HG03469 (cell line): ENCODE measurements around the gene SLC35C1.
A peak's percentile ranks its signal among the peaks of the same experiment; 100 is the strongest.

ENCODE experiments used
- ATAC-seq: cut with Tn5 transposase; IDR thresholded peaks from one replicate; pipeline ENCODE4 v1.9.1; 2021; ENCODE audit warnings: mild to moderate bottlenecking, moderate library complexity, moderate number of reproducible peaks; ENCODE audit not compliant: unreplicated experiment

The SLC35C1 gene

DNA sequence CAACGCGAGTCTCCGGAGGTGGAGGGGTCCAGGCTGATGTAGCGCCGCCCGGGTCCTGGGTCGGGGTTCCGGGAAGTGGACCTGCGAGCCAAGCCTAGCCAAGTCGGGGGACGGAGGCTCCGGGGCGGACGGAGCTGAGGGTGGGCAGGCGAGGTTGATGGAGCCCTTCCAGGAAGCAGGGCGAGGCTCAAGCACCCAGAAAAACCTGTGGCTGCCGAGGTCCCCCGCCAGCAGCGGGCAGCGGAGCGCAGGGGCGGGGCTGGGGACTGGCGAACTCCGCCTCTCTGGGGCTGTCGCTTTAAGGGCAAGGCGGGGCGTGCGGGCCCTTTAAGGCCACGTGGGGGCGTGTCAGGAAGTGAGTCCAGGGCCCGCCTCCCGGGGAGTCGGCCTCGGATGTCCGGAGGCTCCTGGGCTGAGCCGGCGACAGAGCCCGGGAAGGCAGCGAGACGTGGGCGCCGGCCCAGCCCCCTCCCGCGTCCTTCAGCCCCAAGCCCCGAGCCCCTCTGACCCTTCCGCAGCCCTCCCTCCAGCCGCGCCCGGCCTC, at the start of gene SLC35C1:
TSS of gene SLC35C1 (plus strand) at position 389 of the 544 bp plus-strand sequence. CDS start 653 bp downstream, outside the sequence.
- peak; percentile 87 for ATAC-seq

DNA sequence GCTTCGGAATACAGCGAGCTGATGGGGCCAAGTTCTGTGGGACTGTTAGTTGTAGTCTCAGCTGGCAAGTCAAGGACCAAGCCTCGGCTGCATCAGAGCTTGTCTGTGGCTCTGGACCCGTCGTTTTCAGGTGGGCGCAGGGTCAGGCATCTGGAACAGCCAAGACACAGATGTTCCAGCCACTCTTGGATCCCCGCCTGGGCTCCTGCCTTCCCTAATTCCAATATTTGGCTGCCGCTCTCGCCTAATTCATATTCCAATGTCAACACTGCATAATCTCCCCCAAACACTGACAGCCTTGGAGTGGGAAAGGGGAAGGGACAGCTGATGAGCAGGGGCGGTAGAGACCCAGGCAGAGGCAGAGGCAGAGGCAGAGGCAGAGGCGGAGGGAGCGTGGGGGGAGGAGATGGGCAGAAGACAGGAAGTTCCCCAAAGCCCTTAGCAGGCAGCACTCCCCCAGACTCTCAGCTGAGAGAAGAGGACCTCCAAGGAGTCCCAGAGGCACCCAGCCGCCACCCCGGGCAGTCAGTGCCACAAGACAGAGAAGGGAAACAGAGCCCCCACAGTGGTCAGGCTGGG, 49.6 kb upstream of the SLC35C1 start:
- no peak for ATAC-seq

DNA sequence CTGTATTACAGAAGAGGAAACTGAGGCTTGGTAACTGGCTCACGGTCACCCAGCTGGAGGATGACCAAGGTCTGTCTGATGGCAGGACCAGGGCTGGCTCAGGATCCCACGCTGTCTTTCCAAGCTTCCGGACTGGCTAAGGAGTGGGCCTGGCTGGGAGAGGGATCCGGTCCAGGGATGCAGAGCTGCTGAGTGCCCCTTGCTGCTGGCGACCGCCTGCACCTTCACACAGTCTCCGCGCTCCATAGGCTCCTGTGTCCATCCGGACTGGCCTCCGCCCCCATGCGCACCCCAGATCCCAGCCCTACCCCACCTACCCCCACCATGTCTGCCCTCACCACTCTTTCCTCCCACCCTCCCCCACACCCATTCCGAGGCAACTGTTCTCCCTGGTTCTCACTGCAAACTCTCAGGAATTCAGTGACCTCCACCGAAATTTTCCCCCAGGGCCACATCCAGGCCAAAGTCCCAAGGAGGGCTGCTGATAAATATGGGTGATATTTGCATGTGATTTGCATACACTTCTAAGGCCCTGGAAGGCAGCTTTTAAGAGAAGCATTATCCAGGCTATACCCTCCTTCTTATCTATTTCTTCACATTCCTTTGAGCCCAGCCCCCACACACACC, 48.5 kb upstream of the SLC35C1 start:
- no peak for ATAC-seq

DNA sequence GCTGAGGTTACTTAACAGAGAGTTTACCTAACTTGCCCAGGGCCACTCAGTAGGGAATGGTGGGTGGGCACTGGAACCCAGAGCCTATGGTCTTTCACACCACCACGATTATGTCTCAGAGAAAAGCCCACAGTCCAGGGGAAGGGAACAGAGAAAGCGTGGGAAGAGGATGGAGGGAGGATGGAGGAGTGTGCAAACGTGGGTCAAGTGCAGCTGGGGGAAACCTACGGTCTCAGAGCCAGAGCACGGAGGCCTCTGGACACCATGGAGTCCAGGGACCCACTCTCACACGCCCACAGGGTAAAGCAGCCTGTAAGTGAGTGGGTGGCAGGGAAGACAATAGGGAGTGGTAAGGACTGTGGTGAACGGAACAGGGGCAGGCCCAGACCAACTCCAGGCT, 47.3 kb upstream of the SLC35C1 start:
- ATAC-seq, result no peak

DNA sequence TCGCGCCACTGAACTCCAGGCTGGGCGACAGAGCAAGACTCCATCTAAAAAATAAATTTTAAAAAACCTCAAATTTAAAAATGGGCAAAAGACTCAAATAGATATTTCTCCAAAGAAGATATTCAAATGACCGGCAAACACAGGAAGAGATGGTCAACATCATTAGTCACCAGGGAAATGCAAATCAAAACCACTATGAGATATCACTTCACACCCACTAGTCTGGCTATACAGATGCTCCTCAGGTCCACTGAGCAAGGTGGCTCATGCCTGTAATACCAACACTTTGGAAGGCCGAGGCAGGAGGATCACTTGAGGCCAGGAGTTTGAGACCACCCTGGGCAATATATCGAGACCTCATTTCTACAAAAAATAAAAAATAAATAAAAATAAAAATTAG, 43.3 kb upstream of the SLC35C1 start:
- ATAC-seq, result no peak

DNA sequence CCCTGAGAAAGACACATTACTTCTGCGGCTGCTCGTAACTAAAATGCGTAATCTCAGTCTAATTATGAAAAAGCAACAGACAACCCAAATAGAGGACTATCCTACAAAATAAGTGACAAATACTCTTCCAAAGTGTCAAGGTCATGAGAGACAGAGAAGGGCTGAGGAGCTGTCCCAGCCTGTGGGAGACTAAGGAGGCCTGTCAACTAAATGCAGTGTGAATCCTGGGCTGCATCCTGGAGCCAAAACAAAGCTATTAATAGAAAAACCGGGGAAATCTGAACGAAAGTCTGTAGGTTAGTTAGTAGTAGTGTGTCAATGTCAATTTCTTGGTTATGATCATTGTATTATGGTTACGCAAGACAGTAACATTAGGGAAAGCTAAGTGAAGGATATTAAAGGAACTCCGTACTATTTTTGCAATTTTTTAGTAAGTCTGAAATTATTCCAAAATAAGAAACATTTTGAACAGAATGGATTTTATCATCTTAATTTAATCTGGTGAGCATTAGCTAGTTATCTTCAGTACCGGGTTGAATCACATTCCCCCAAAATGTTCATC, 39.8 kb upstream of the SLC35C1 start:
- no peak for ATAC-seq

DNA sequence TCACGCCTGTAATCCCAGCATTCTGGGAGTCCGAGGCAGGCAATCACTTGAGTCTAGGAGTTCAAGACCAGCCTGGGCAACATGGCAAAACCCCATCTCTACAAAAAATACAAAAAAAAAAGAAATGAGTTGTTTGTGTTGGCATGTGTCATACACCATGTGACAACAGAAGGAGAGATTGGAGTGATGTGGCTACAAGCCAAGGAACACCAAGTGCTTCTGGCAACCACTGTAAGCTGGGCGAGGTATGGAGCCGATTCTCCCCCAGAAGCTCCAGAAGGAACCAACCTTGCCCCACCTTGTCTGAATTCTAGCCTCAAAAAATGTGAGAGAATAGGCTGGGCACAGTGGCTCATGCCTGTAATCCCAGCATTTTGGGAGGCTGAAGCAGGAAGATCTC, 39.1 kb upstream of the SLC35C1 start:
- ATAC-seq, result no peak

DNA sequence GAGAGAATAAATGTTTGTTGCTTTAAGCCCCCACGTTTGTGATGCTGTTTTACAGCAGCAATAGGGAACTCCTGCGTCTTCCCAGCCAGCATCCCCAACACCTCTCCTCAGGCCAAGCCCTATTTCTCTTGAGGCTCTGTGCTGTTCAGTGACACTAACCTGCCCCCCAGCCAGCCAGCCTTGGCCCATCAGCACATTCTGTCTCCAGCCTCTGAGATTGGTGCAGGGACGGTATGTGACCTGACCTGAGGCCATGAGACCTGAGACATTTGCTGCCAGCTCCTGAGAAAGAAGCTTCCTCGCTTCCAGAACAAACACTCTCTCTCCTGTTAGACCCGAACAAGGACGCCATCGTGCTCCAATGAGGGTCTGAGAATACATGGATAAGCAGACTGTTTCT, 38.5 kb upstream of the SLC35C1 start:
- no peak for ATAC-seq

DNA sequence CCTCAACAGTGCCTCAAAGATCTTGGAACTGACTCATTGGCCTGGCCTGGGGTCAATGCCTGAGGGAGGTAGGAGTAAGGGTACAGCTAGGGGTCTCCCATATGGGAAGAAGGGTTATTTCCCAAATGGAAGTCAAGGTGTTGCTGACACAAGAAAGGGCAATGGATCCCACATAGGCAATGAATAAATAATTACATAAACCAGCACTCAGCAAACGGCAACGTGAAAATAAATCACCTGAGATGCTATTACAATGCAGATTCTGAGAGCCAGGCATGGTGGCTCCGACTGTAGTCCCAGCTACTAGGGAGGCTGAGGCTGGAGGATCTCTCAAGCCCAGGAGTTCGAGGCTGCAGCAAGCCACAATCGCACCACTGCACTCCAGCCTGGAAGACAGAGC, 36.5 kb upstream of the SLC35C1 start:
- no peak for ATAC-seq

DNA sequence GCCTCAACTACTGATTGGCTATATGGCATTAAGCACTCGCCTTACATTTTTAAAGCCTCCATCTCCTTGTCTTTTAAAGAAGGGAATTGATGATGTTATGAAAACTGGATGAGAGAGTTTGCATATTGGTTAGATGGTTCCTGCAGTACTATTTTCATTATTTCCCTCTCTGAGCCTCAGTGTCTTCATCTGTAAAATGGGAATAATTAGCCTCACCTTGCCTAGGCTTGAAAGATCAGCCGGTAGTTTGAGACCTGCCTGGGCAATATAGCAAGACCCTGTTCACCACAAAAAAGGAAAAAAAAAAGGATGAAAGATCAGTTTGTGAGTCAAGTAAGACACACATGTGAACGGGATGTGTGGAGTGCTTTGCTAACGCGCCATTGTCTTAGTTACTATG, 35.0 kb upstream of the SLC35C1 start:
- ATAC-seq, result no peak

DNA sequence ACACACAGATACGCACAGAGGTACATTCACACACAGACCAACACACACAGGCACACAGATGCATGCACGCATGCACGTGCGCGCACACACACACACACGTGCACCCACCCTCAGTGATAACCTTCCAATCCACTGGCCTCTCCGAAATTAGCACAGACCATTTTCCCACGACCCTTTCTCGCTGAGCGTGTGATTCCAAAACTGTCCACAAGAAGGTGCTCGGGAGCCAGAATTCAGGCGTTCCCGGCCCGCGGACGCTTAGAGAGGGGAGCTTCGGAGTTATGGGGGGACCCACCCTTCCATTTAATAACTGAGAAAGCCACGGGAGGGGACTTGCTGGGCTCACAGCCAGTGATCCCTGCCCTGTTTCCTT, 33.8 kb upstream of the SLC35C1 start:
- ATAC-seq, result peak; percentile 11

DNA sequence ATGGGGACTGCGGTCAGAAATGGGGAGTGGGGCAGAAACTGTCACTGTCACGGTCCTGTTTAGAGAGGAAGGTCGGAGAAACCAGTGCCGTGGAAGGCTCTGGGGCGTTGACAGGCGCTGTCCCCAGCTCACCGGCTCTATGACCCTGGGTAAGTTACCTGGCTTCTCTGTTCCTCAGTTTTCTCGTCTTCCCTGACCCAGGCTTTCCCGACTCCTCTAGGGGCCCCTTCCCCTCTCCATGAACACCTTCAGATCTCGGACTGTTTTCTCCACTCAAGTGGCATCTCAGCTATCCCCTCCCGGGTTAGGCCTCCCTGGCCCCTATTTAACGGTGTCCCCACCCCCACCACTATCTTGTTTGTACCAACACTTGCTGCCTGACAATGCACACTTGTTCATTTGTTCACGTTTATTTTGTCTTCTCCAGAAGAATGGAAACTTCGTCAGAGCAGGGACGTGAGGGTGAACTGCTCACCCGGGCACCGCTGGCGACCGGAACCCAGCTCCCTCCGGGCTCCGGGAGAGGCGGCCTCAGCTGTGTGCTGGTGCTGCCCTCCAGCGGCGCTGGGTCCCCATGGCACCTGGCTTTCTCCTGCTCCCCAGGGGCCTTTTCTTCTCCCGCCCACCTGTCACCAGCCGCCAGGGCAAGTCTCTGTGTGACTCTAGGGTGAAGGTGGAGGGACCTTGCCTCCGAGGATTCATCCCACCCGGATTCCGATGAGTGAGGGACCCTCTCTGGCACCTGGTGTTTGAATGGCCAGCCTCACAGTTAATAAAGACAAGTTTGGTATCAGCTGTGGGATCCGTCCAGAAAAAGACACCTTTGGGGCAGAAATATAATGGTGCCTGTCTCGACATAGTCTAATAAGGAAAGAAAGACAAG, 33.1 kb upstream of the SLC35C1 start:
- ATAC-seq, result peak; percentile 73

DNA sequence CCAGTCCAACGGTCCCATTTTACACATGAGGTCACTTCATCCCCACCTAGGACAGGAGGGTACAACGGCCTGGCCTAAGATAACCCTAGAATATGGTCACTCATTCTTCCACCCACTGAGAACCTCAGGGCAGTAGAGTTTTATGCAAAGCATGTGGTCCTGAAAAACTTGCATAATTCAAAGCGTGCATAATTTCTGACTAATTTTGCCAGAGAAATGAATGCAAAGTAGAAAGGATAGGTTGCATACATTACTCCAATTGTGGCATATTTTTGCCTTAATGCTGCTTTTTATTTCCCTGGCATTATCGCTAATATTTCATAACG, 32.5 kb upstream of the SLC35C1 start:
- ATAC-seq, result no peak

DNA sequence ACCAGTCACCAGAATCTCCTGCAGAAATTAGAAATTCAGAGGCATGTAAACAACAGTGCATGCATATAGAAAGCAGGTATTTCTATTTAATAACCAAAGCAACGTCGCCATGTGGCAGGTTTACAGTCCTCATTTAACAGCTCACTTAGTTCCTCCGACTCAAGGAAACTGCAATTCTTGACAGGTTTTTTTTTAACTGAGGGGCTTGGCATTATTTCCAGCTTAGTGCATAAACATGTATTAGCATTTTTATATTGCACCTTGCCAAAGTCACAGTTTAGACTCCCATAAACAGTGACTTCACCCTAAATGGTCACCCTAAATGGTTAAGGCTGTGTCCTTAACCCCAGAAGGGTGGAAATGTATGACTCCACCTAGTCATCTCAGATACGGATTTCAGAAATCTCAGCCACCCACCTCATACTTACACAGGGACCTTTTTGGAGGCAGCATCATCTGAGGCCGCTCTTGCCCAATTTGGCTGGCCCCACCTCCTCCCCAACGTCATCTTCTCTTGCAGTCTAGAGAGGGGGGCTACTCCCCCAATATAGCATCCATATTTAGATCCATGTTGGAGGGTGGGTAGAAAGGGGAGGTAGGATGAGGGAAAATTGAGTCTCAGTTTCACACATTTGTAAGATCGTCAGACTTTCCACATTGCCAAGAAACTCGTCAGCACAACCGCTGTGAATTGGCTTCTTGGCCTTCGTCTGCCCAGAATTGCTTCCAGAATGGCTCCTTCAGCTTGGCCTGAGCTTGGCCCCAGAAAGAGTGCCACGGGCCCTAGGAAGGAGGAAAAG, 31.8 kb upstream of the SLC35C1 start:
- no peak for ATAC-seq

DNA sequence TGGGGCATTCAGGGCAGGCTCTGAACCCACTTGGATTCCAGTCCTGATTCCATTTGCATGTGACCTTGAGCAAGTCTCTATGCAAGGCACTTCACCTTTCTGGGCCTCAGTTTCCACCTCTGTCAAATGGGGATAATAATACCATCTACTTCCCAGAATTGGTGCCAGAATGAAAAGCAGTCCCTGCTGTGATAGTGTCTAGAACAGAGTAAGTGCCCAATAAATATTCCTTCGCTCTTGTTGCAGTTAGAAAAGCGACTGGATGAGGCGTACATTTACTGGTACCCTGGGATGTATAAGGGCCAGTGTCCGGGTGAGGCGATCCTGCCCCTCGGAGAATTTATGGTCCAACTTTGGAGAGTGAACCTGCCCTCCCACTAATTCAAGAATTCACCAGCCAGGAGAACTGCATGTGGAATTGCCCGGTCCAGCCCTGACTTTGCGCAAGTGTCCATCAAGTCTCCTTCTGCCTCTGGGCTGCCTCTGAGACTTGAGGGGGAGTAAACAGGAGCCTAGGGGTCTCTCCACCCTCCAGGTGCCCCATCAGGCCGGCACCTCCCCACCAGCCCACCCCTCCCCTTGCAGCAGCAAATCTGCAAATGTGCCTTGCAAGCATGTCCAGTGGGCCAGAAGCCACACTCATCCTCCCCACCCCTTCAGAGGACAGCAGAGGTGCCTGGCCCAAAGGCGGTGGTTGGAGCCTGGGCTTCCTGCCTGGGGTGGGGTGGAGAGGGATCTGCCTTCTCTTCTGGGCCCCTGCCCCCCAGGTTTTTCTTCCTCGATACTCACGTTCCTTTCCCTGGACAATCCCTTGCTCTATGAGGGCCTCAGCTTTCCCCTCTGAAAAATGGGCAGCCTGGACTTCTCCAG, 30.9 kb upstream of the SLC35C1 start:
- no peak for ATAC-seq

DNA sequence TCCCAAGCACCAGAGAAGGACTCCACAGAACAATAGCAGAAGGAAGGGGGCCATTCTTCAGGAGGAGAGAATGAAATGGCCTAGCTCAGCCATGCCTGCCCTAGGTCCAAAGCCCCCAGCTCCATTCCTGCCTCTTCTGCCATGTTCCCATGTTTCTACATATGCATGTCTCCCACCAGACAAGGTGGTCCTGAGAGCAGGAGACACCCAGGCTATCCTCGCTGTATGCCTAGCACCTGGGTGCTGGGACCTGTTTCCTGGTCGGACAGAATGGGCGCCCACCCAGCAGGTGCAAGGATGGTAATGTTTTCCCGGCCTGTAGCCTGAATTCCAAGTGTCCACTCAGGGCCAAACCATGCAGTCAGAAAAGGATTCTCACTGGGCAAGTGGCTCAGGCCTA, 30.2 kb upstream of the SLC35C1 start:
- ATAC-seq, result no peak

DNA sequence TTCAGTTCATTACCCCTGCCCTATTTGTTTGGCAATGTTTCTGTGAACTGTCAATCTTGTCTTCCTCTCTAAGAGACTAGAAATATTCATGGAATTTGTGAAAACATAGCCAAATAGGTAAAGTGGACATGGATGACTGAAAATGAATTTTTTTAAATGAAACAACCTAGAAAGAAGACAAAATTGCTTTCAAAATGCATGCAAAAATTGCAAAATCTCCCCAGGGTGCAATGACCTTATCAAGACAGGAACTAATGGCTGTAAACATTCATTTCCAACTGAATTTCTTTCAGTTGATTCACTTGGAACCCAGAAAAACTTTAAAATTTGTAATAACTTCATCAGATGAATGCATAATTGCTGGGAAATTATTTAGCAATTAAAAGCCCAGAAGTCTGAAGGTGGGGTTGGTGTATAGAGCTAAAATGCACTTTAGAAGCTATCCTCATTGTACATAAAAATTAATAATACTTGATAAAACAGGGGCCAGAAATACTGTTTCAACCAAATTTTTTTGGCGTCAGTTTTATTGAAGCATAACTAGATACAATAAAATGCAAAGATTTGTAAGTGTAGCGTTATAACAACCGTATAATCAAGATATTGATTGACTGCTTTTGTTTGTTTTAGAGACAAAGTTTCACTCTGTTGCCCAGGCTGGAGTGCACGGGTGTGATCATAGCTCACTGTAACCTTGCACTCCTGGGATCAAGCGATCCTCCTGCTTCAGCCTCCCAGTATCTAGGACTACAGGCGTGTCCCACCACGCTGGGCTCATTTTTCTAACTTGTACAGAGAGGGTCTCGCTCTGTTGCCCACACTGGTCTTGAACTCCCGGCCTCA, 27.6 kb upstream of the SLC35C1 start:
- no peak for ATAC-seq

DNA sequence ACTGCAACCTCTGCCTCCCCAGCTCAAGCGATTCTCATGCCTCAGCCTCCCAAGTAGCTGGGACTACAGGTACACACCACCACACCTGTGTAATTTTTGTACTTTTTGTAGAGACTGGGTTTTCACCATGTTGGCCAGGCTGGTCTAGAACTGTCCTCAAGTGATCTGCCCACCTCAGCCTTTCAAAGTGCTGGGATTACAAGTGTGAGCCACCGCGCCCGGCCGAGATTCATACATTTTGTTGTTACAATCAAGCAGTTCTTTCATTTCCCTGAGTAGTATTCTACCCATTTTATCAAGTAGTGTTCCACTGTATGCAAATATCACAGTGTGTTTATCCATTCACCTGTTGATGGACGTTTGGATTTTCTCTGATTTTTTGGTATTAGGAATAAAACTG, 26.6 kb upstream of the SLC35C1 start:
- ATAC-seq, result no peak

DNA sequence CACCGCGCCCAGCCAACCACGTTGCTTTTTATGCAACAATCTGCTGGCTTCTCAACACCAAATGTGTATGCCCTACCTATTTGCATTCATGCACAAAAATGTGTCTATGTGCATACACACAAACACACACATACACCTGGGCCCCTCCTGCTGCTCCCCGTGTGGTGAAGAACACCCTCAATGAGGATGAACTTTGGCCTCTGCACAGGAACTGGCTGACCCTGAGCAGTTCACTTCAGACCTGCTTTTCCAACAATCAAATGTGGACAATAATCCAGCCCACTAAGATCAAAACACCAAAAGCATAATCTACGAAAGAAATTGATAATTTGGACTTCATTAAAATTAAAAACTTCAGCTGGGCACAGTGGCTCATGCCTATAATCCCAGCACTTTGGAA, 25.3 kb upstream of the SLC35C1 start:
- ATAC-seq, result no peak
